ENCODE results near the gene STAB1. TPM values are rescaled to one million over a fixed set of nuclear protein-coding genes. Genes with fewer than 3 reads are reported as not detected.

Gene STAB1
- total and polyA plus RNA-seq, 2 donors (not counting 1 experiment from before 2014, with no cell fraction given) = under 0.01 to 0.09 TPM

DNA sequence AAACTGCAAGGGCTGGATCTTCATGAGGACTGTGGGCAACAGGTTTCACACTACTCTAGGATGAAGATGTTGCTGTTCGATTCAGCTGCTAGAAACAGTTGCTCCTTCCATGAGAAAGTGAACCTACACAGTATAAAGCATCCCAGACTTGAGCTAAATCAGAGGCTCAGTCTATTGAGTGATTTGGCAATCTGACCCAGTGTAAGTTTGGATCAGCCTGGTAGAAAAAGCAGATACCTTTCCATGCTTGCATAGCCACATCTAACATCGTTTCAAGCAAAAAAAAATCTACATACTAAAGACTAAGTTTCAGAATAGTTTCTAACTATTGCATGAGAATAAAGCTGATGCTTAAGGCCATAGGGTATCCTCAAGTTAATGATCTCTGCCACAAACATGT lies 45.9 kb downstream of the STAB1 start:
- Histone ChIP-seq H3K4me3 (replicated peaks in 1 of 4; ENCODE audit: control extremely low read depth in 1 of 4, insufficient read depth in 1 of 4, low read depth in 3 of 4, low read length in 4 of 4) (no peak overlapping the region), H3K9ac (ENCODE audit: insufficient read depth, low read length) (no peak overlapping the region), H3K4me2 (ENCODE audit: extremely low read depth, insufficient read depth, low read length) (no peak overlapping the region), H2AFZ (ENCODE audit: low read length) (no peak overlapping the region), H4K20me1 (ENCODE audit: control insufficient read depth, extremely low read depth, insufficient read depth, low read length) (no peaks in the 10 kb centered on the region), H3K27me3 (ENCODE audit: control insufficient read depth, insufficient read depth, low read length) (no peaks in the 10 kb centered on the region), H3K9me3 (ENCODE audit: control insufficient read depth, insufficient read depth, low read depth, low read length) (no peaks in the 10 kb centered on the region), H3K79me2 (ENCODE audit: control insufficient read depth, insufficient read depth, low read length) (peaks cover 32% of the 10 kb centered on the region), H3K4me1 (ENCODE audit: control insufficient read depth, extremely low read depth, insufficient read depth, low read length) (peaks cover 5% of the 10 kb centered on the region), H3K36me3 (ENCODE audit: control insufficient read depth, insufficient read depth, low read length) (no peaks in the 10 kb centered on the region), H3K27ac (ENCODE audit: insufficient read depth, low read length) (no peak overlapping the region)
- no peak for TF ChIP-seq EZH2 (IDR thresholded peaks at IDR 0.05; ENCODE audit: low read length, missing control alignments)
- TF ChIP-seq, protein P1, sequence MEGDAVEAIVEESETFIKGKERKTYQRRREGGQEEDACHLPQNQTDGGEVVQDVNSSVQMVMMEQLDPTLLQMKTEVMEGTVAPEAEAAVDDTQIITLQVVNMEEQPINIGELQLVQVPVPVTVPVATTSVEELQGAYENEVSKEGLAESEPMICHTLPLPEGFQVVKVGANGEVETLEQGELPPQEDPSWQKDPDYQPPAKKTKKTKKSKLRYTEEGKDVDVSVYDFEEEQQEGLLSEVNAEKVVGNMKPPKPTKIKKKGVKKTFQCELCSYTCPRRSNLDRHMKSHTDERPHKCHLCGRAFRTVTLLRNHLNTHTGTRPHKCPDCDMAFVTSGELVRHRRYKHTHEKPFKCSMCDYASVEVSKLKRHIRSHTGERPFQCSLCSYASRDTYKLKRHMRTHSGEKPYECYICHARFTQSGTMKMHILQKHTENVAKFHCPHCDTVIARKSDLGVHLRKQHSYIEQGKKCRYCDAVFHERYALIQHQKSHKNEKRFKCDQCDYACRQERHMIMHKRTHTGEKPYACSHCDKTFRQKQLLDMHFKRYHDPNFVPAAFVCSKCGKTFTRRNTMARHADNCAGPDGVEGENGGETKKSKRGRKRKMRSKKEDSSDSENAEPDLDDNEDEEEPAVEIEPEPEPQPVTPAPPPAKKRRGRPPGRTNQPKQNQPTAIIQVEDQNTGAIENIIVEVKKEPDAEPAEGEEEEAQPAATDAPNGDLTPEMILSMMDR (conservative IDR thresholded peaks at IDR 0.05 in 1 of 2, IDR thresholded peaks at IDR 0.05 in 1 of 2; ENCODE audit: low read depth in 1 of 2, low read length in 2 of 2) = no peak
- no peak for DNase-seq (ENCODE audit: low read depth in 2 of 2)

DNA sequence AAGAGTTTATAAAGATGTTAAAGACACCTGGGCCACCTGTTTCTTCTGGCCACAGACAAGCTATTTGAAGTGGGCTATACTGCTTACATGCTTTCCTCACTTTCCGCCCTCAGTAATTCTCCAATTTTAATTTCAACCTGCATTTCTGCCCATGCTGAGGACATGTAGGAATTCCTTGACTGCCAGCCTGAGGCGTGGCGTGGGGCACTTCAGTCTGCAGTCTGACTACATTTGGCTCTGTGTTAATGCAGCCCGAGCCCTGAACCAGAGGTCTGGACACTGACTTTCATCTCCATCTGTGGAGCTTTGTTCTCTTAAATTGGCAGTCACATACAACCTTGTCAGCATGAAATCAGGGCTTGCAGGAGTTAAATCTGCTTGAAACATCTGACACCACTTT lies 49.8 kb downstream of the STAB1 start:
- Histone ChIP-seq H4K20me1 (ENCODE audit: control insufficient read depth, extremely low read depth, insufficient read depth, low read length) (no peaks in the 10 kb centered on the region), H3K4me3 (replicated peaks in 1 of 4; ENCODE audit: control extremely low read depth in 1 of 4, insufficient read depth in 1 of 4, low read depth in 3 of 4, low read length in 4 of 4) (no peak overlapping the region), H3K4me2 (ENCODE audit: extremely low read depth, insufficient read depth, low read length) (no peak overlapping the region), H3K9me3 (ENCODE audit: control insufficient read depth, insufficient read depth, low read depth, low read length) (no peaks in the 10 kb centered on the region), H3K9ac (ENCODE audit: insufficient read depth, low read length) (no peak overlapping the region), H3K79me2 (ENCODE audit: control insufficient read depth, insufficient read depth, low read length) (peaks cover 6% of the 10 kb centered on the region), H3K27ac (ENCODE audit: insufficient read depth, low read length) (no peak overlapping the region), H3K36me3 (ENCODE audit: control insufficient read depth, insufficient read depth, low read length) (no peaks in the 10 kb centered on the region), H3K4me1 (ENCODE audit: control insufficient read depth, extremely low read depth, insufficient read depth, low read length) (no peaks in the 10 kb centered on the region), H3K27me3 (ENCODE audit: control insufficient read depth, insufficient read depth, low read length) (no peaks in the 10 kb centered on the region), H2AFZ (ENCODE audit: low read length) (no peak overlapping the region)
- TF ChIP-seq EZH2 (IDR thresholded peaks at IDR 0.05; ENCODE audit: low read length, missing control alignments) = no peak
- TF ChIP-seq, protein P1 (conservative IDR thresholded peaks at IDR 0.05 in 1 of 2, IDR thresholded peaks at IDR 0.05 in 1 of 2; ENCODE audit: low read depth in 1 of 2, low read length in 2 of 2) = no peak
- DNase-seq (ENCODE audit: low read depth in 2 of 2) = no peak

DNA sequence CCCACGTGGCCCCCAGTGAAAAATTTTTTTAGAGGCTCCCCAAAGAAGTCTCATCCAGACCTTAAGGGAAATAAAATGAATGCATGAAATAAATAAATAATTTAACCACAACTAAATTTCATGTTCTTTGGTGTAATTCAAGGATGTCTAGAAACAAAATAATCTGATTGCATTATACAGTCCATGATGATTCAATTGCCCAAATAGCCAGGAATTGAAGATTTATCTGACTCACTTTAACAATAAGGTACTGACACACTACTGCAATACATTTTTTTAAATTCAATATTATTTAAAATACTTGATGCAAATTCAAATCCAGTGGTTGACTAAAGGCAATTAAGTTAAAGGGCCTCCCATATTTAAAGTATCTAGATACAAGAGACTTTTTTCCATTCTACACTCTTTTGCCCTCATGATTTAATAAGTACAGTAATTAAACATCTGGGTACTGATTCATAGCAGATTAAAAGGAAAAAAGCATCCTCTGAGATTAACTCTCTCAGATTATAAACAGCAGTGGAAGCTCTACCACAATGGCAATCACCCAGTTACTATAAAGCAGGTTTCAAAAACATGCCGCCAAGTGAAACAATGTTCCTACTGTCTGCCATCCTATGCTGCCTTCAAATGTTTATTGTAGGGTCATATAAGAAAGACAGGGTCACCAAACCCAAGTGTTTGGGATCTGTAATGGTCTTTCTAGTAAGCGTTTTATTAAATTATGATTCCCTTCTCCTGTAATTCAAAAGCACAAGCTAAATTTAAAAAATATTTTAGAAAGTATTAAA lies 51.2 kb downstream of the STAB1 start:
- Histone ChIP-seq H2AFZ (ENCODE audit: low read length) (no peak overlapping the region), H4K20me1 (ENCODE audit: control insufficient read depth, extremely low read depth, insufficient read depth, low read length) (no peaks in the 10 kb centered on the region), H3K9ac (ENCODE audit: insufficient read depth, low read length) (no peak overlapping the region), H3K9me3 (ENCODE audit: control insufficient read depth, insufficient read depth, low read depth, low read length) (no peaks in the 10 kb centered on the region), H3K27ac (ENCODE audit: insufficient read depth, low read length) (no peak overlapping the region), H3K4me2 (ENCODE audit: extremely low read depth, insufficient read depth, low read length) (no peak overlapping the region), H3K27me3 (ENCODE audit: control insufficient read depth, insufficient read depth, low read length) (no peaks in the 10 kb centered on the region), H3K79me2 (ENCODE audit: control insufficient read depth, insufficient read depth, low read length) (peaks cover 2% of the 10 kb centered on the region), H3K36me3 (ENCODE audit: control insufficient read depth, insufficient read depth, low read length) (peaks cover 2% of the 10 kb centered on the region), H3K4me1 (ENCODE audit: control insufficient read depth, extremely low read depth, insufficient read depth, low read length) (no peaks in the 10 kb centered on the region), H3K4me3 (replicated peaks in 1 of 4; ENCODE audit: control extremely low read depth in 1 of 4, insufficient read depth in 1 of 4, low read depth in 3 of 4, low read length in 4 of 4) (no peak overlapping the region)
- TF ChIP-seq EZH2 (IDR thresholded peaks at IDR 0.05; ENCODE audit: low read length, missing control alignments) = no peak
- TF ChIP-seq, protein P1 (conservative IDR thresholded peaks at IDR 0.05 in 1 of 2, IDR thresholded peaks at IDR 0.05 in 1 of 2; ENCODE audit: low read depth in 1 of 2, low read length in 2 of 2) = no peak
- no peak for DNase-seq (ENCODE audit: low read depth in 2 of 2)
